ENCODE results near the gene MICAL3. TPM values are rescaled to one million over a fixed set of nuclear protein-coding genes. Genes with fewer than 3 reads are reported as not detected.

The MICAL3 gene
- total and polyA plus RNA-seq, 2 of the 8 experiments (the other 6 are each of a cell fraction or from before 2014, with no cell fraction given): 8.3 to 41.8 TPM

- no peak for TF ChIP-seq SP2 (IDR thresholded peaks at IDR 0.05; ENCODE audit: low read length)
- no peak for TF ChIP-seq FOSL1 (IDR thresholded peaks at IDR 0.05; ENCODE audit: insufficient read depth, low read depth, low read length)
- TF ChIP-seq RXRA (IDR thresholded peaks at IDR 0.05; ENCODE audit: insufficient read depth, low read depth, low read length): no peak
- TF ChIP-seq SIN3A (conservative IDR thresholded peaks at IDR 0.05 in 1 of 2, IDR thresholded peaks at IDR 0.05 in 1 of 2; ENCODE audit: low read depth in 1 of 2, low read length in 2 of 2): no peak
- TF ChIP-seq CHD7 (IDR thresholded peaks at IDR 0.05; ENCODE audit: insufficient replicate concordance, low read length): no peak
These were observed 97.3 kb downstream of the MICAL3 start (continued) for GRCh38 chr22:17927062-17927461.
